IgD-negative memory B cell (primary cell): ENCODE measurements around the gene FAM53A. TPM values are rescaled to one million over a fixed set of nuclear protein-coding genes. Genes with fewer than 3 reads are reported as not detected.
"Not testable (repeated sequence)": the region's sequence is repeated elsewhere in the genome, so short reads cannot be mapped to it uniquely, and the experiment has no call there.

ENCODE experiments used
- H3K27ac Mint-ChIP-seq, 3 donors: one replicate each; pipeline ENCODE4 v1.8.0; 2020 to 2022; ENCODE audit warnings: mild to moderate bottlenecking in 3 of 3, mixed read lengths in 3 of 3, moderate library complexity in 1 of 3
- H3K27me3 Mint-ChIP-seq: one replicate; pipeline ENCODE4 v1.8.0; 2021; ENCODE audit warnings: mixed read lengths
- H3K36me3 Mint-ChIP-seq: one replicate; pipeline ENCODE4 v1.8.0; 2020; ENCODE audit warnings: mild to moderate bottlenecking, mixed read lengths
- H3K4me1 Mint-ChIP-seq, 3 donors: one replicate each; pipeline ENCODE4 v1.8.0; 2020 to 2022; ENCODE audit warnings: mixed read lengths in 3 of 3, mild to moderate bottlenecking in 1 of 3
- H3K4me3 Mint-ChIP-seq, 4 donors: one replicate each; pipeline ENCODE4 v1.8.0; 2020 to 2022; ENCODE audit warnings: mild to moderate bottlenecking in 4 of 4, mixed read lengths in 4 of 4, moderate library complexity in 3 of 4
- H3K9me3 Mint-ChIP-seq, 3 donors: one replicate each; pipeline ENCODE4 v1.8.0; 2020 to 2021; ENCODE audit warnings: mixed read lengths in 3 of 3, mild to moderate bottlenecking in 1 of 3
- polyA plus RNA-seq: library from polyadenylated mRNA; unstranded; fragments of 300-500 nt; fragmentation: Illumina TruSeq; gene quantifications from one replicate; pipeline ENCODE4 v1.2.3, GENCODE V29; 2021

Gene FAM53A
- polyA plus RNA-seq, 1 donor from 2014 or later = 1.5 TPM

DNA sequence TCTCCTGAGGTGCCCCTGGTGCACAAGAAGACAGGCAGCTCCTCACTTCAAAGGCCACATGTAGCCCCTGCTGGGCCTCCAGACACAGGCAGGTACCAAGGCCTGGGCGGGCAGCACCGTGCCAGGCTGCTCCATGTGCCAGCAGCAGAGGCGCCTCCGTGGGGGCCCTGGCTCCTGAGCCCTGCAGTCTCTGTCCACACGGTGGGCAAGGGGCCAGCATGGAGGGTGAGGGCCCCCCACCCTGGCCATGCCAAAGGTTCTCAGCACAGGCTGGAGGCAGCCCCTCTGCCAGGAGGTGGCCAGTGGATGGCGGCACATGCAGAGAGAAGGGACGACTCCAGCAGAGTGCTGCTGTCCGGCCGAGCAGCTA is 72.6 kb downstream of the FAM53A start:
- peaks cover 0 to 5% (median 0%) of the 10 kb centered on the region in 3 donors for H3K9me3 Mint-ChIP-seq
- peaks cover 1% of the 10 kb centered on the region for H3K27me3 Mint-ChIP-seq
- H3K4me3 Mint-ChIP-seq = no peak overlapping the region
- no peak overlapping the region for H3K27ac Mint-ChIP-seq
- peaks cover 5% of the 10 kb centered on the region for H3K36me3 Mint-ChIP-seq
- H3K4me1 Mint-ChIP-seq = peaks cover 0 to 11% (median 11%) of the 10 kb centered on the region in 3 donors

DNA sequence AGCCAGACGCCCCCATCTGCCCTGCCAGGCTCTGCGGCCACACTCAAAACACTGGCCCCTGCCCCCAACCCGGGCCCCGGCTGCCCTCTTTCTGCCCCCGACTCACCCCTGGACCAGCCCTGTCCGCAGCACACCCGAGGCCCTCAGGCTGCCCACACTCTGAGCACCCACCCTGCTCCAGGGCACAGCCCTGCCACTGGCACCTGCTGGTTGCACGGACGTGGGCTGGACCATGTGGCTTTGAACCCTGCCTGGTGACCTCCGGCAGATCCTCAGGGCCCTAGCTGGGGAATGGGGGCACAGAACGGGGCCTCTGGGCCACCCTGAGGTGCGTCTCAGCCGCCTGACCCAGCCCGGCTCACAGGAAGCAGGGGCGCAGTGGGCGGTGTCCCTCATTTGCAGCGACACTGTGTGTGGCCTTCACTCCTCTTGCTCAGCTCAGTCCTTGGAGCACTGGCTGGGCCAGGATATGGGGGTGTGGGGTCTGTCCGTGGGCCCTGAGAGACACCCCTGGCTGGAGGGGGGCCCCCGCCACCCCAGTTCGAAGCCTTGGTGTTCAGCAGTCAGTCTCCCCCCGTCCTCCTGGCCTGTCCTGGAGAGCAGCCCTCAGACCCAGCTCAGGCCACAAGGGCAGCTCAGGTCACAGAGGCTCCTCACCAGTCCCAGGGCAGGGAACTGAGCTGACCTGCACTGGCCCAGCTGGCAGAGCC is 73.2 kb downstream of the FAM53A start:
- Mint-ChIP-seq H3K4me3 (no peak overlapping the region), H3K27me3 (peaks cover 1% of the 10 kb centered on the region), H3K9me3 (peaks cover 0 to 5% (median 0%) of the 10 kb centered on the region in 3 donors), H3K4me1 (peaks cover 0 to 15% (median 10%) of the 10 kb centered on the region in 3 donors), H3K27ac (no peak overlapping the region), H3K36me3 (peaks cover 7% of the 10 kb centered on the region)

DNA sequence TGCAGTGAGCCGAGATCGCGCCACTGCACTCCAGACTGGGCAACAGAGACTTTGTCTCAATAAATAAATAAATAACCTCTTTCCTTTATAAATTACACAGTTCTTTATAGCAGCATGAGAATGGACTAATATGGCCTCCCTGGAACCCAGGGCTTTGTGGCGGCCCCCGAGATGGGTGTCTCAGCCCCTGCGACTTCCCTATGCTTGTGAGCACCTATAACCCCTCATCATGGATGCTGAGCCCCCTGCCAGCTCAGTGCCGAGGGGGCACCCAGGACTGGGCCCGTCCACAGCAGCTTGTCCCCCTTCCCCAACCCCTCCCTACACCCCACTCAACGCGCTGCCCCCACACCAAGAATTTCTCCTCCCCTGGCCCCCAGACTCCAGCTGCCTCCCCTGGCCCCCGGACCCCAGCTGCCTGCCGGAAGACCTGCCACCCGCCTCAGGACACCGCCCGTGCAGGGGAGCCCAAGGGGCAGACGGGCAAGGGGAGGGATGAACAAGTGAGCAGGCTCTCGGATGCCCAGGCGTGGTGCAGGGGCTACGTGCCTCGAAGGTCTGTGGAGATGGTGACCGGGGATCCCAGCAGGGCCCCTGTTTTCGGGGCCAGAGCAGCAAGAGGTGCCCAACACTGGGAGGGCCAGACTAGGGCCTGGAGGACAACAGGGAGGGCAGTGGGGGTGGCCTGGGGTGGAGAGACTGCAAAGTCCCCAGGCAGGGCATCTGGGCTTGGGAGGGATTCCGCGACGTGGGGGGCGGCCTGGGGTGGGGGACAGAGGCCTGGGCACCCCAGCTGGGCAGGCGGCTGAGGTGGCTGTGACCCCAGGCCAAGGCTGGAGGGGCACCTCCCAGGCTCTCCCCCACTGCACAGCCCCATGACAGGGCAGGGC is 74.0 kb downstream of the FAM53A start:
- Mint-ChIP-seq H3K9me3 (peaks cover 0 to 1% (median 0%) of the 10 kb centered on the region in 3 donors), H3K27ac (no peak overlapping the region), H3K4me1 (peaks cover 4 to 19% (median 7%) of the 10 kb centered on the region in 3 donors), H3K4me3 (no peak overlapping the region), H3K36me3 (peaks cover 7% of the 10 kb centered on the region), H3K27me3 (peaks cover 3% of the 10 kb centered on the region)

DNA sequence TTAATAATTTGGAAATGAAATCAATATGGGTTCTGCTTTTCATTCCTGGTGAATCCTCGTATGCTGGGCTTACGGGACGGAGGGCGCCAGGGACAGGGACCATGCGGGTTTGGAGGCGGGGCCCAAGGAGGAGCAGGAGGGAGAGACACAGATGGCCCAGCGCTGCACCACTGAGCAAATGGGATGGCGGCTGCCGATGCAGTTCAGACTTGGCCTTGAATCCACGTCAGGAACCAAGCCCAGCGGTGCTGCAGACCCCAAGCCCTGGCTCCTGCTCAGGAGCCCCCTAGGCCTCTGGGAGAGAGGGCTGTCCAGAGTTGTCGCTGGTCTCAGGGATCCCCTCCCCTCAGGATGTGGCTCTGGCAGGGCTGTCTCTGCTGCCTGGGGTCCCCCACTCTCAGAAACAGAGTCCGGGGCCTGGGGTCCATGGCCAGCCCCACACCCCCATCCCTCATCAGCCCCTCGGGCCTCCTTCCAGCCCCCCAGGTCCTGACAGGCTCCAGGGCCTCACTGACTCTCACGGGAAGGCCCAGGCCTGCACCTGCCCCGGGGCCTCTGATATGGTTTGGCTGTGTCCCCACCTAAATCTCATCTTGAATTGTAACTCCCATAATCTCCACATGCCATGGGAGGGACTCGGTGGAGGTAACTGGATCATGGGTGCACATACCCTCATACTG is 75.2 kb downstream of the FAM53A start:
- Mint-ChIP-seq H3K36me3 (peaks cover 4% of the 10 kb centered on the region), H3K27ac (no peak overlapping the region), H3K27me3 (peaks cover 7% of the 10 kb centered on the region), H3K4me3 (peak overlapping the region in 1 of 4 donors; percentile 32), H3K4me1 (peaks cover 1 to 18% (median 4%) of the 10 kb centered on the region in 3 donors), H3K9me3 (no peaks in the 10 kb centered on the region)

DNA sequence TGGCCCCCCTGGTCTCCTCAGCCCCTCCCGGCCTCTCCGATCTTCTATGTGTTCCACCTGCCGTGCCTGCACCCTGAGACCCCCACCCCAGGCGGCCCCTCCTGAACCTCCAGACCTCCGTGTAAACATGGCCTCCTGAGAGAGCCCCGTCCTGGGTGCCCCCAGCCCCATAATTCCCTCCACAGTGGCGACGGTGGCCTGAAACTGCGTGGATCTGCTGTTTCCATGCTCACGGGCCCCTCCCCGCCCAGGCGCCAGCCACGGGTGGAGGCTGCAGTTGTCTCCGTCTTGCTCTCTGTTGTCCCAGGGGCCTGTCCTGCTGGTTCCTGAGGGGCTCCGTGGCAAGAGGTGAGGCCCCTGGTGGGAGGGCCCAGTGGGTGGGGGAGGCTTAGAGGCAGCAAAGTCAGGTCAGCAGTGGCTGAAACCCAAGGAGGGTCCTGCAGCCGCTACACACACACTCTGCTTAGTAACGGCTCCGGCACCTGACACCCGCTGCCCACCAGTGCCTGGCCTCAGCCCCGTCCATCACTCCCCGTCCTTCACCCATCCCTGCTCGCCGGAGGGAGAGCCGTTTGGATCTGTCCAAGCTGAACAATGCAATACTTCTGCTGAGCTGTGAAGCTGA is 75.8 kb downstream of the FAM53A start:
- Mint-ChIP-seq H3K4me1 (peaks cover 1 to 14% (median 4%) of the 10 kb centered on the region in 3 donors), H3K36me3 (peaks cover 4% of the 10 kb centered on the region), H3K27me3 (peaks cover 7% of the 10 kb centered on the region), H3K4me3 (no peak overlapping the region), H3K9me3 (no peaks in the 10 kb centered on the region), H3K27ac (no peak overlapping the region)

DNA sequence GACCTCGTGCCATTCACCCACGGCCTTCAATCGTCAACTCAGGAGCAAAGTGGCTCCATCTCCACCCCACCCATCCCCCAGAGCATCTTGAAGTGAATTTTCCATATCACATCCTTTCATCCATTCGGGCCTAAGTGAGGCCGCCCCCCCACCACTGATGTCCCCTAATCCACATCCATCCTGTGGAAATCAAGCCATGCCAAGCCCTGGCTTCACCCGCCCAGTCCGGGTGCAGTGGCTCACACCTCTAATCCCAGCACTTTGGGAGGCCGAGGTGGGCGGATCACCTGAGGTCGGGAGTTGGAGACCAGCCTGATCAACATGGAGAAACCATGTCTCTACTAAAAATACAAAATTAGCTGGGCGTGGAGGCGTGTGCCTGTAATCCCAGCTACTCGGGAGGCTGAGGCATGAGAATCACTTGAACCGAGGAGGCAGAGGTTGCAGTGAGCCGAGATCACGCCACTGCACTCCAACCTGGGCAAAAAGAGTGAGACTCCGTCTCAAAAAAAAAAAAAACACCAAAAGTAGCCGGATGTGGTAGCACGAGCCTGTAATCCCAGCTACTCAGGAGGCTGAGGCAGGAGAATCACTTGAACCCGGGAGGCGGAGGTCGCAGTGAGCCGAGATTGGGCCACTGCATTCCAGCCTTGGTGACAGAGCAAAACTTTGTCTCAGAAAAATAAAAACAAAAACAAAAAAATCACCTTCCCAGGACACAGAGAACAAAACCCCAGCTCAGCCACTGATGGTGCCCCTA is 76.5 kb downstream of the FAM53A start:
- not testable (repeated sequence) for H3K9me3 Mint-ChIP-seq, H3K27ac Mint-ChIP-seq, H3K27me3 Mint-ChIP-seq, H3K4me3 Mint-ChIP-seq, H3K36me3 Mint-ChIP-seq
- H3K4me1 Mint-ChIP-seq = peaks cover 1 to 11% (median 4%) of the 10 kb centered on the region in 3 donors

DNA sequence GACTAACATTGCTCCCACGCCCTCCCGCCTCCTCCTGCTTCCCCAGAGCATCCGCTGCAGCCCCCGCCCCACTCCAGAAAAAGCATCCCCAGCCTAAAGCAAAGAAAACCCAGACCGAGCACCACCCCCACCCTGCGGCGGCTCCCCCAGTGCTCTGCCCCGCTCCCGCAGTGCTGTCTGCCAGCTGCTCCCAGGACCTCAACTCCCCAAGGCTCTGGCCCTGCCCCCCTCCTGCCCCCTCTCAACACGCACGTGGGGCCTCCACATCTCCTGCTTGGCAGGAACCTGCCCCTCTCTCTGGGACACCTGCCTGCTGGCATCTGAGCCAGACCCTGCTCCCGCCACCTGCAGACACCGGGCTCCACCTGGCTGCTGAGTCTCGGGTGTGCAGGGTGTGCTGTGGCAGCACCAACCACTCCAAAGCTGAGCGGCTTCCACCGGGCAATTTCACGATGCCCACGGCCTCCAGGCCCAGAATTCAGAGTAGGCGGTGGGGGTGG is 79.4 kb downstream of the FAM53A start:
- peaks cover 1 to 14% (median 4%) of the 10 kb centered on the region in 3 donors for H3K4me1 Mint-ChIP-seq
- peaks cover 7% of the 10 kb centered on the region for H3K27me3 Mint-ChIP-seq
- peak overlapping the region in 2 of 4 donors; percentile 78 to 91 for H3K4me3 Mint-ChIP-seq
- H3K27ac Mint-ChIP-seq = peak overlapping the region in 2 of 3 donors; percentile 39 to 62
- H3K9me3 Mint-ChIP-seq = no peaks in the 10 kb centered on the region
- H3K36me3 Mint-ChIP-seq = peaks cover 2% of the 10 kb centered on the region

DNA sequence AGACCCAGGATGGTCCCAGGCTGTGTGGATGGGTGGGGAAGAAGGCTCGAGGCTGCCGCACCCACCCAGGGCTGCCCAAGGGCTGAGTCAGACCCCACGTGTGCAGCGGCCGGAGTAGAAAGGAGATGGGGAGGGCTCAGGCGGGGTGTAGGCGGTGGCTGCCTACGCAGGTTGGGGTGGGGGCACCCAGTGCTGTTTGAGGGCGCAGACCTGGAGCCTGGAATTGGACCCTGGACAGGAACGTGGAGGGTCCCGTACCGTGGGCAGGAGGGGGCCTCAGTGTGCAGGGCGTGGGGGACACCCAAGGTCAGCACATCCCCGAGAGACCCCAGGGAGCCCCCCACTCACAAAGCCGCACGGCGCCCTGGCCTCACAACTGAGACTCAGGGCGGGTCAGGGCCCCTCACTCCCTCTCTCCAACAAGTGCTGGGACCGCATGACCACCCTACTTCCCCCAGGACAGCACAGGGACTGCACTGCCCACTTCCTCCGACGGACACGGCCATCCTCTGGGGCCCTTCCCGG is 79.9 kb downstream of the FAM53A start:
- Mint-ChIP-seq H3K36me3 (peaks cover 2% of the 10 kb centered on the region), H3K27me3 (peaks cover 6% of the 10 kb centered on the region), H3K4me3 (peak overlapping the region in 1 of 4 donors; percentile 76), H3K4me1 (peaks cover 1 to 14% (median 4%) of the 10 kb centered on the region in 3 donors), H3K9me3 (no peaks in the 10 kb centered on the region), H3K27ac (no peak overlapping the region)

DNA sequence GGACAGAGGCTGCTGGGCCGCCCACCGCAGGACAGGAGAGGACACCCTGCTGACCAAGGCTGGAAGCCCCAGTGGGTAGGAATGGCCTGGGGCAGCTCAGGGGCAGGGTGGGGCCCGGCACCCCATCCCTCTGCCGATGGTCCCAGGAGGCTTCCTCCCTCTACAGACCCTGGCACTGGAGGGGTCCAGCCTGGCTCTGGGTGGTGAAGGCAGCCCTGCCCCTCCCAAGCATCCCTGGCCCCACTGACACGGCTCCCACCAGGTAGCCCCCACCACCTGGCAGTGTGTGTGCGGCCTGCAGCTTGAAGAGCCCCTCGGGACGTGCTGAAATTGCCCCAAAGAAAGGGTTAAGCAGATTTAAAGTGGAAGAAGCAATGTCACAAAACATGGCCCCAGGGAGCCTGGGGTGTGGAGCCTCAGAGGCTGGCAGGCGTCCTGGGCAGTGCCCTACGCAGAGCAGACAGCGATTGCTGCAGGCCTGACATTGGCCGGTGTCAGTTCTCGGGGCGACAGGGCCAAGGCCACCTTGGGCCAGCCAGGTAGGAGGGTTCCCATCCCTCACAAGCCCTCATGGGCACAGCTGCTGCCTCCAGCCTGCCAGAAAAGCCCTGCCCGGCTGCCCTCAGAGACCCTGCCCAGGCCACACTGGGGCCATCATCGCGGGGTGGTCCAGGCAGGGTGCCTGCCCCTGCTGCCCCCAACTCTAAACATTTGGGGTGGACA is 80.5 kb downstream of the FAM53A start:
- H3K36me3 Mint-ChIP-seq = peaks cover 2% of the 10 kb centered on the region
- H3K4me3 Mint-ChIP-seq = peak overlapping the region in 1 of 4 donors; percentile 76
- H3K27me3 Mint-ChIP-seq = peaks cover 6% of the 10 kb centered on the region
- peaks cover 1 to 14% (median 4%) of the 10 kb centered on the region in 3 donors for H3K4me1 Mint-ChIP-seq
- H3K27ac Mint-ChIP-seq = no peak overlapping the region
- no peaks in the 10 kb centered on the region for H3K9me3 Mint-ChIP-seq

DNA sequence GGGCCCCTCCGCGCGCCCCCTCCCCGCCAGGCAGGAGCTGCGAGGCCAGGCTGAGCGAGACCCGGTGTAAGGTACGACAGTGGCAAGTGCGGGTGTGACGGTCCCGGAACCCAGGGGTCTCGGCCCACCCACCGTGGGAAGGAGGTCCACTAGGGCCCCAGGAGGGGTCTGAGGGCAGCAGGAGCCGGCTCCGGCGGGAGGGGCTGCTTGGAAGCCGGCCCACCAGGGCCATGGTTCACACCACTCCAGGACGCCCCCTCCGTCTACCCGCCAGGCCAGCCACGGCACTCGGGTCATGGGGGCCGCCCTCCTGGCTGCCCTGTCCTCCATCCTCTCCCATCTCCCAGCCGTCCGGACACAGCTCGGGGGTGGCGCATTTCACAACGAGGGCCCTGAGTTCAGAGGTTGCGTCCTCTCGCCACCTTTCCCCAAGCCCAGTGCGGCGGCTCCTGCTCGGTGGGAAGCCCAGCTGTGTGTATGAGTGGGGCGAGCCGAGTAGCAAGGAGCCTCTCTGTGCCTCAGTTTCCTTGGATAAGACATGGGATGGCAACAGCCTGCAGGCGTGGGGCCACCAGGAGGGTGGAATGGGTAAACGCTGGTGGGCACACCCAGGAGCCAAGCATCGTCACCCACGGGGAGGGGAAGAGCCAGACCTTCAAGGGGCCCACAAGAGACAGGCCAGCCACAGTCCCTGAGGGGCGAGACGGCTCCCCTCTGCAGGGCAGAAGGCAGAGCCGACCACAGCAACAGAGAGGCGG is 81.3 kb downstream of the FAM53A start:
- no peak overlapping the region for H3K27ac Mint-ChIP-seq
- peak overlapping the region in 2 of 4 donors; percentile 40 to 66 for H3K4me3 Mint-ChIP-seq
- H3K4me1 Mint-ChIP-seq = peaks cover 1 to 14% (median 4%) of the 10 kb centered on the region in 3 donors
- no peaks in the 10 kb centered on the region for H3K9me3 Mint-ChIP-seq
- H3K27me3 Mint-ChIP-seq = peaks cover 6% of the 10 kb centered on the region
- H3K36me3 Mint-ChIP-seq = peaks cover 2% of the 10 kb centered on the region

DNA sequence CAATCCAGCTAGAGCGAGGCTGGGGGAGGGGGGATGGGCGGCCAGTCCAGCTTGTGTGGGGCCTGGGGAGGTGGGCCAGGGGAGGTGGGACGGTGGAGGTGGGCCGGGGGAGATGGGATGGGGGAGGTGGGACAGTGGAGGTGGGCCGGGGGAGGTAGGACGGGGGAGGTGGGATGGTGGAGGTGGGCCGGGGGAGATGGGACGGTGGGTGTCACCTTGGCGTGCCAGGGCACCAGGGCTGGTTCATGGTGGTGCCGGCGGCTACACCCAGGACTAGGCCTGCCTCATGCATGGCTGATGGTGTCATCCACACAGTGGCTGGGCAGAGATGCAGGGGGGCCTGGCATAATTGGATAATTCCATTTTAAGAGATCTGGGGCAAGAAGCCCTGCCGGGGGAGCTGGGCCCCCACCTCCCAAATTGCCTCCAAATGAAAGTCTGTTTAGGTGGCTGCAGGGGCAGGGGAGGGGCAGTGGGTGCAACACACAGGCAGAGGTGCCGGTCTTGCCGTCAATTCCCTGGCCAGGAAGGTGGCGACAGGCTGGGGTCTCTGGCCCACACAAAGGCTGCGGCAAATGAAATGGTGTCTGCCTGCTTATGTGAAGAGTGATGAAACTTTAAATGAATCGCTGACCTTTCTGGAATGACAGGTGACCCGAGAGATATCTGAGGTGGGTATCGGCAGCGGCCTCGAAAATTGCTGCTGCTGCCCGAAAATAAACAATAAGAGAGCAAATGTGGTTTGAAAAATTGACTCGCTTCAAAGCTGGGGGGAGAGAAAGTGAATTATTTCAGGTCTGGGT is 82.1 kb downstream of the FAM53A start:
- peak overlapping the region in 1 of 4 donors; percentile 40 for H3K4me3 Mint-ChIP-seq
- peaks cover 2% of the 10 kb centered on the region for H3K36me3 Mint-ChIP-seq
- H3K4me1 Mint-ChIP-seq = peaks cover 1 to 14% (median 4%) of the 10 kb centered on the region in 3 donors
- no peaks in the 10 kb centered on the region for H3K9me3 Mint-ChIP-seq
- no peak overlapping the region for H3K27ac Mint-ChIP-seq
- H3K27me3 Mint-ChIP-seq = peaks cover 6% of the 10 kb centered on the region

DNA sequence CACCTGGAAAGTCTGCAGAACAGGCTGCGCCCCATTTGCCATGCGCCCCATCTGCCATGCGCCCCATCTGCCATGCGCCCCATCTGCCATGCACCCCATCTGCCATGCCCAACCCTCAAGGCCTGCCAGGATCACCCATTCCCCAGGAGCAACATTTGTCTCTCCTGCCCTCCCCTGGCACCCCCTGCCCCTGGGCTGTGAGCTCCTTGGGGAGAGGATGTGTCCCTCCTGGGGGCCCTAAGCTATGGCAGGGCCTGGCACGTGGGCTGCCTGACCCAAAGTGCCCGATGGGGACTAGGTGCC is 82.6 kb downstream of the FAM53A start:
- Mint-ChIP-seq H3K27ac (no peak overlapping the region), H3K36me3 (peaks cover 2% of the 10 kb centered on the region)

More for the DNA sequence above, 82.6 kb downstream of the FAM53A start:
- H3K27me3 Mint-ChIP-seq = peaks cover 6% of the 10 kb centered on the region
- H3K4me1 Mint-ChIP-seq = peaks cover 0 to 13% (median 4%) of the 10 kb centered on the region in 3 donors
- H3K4me3 Mint-ChIP-seq = no peak overlapping the region
- H3K9me3 Mint-ChIP-seq = no peaks in the 10 kb centered on the region
